Astrocyte of the spinal cord (primary cell): ENCODE measurements around the gene REEP6.
"Not testable (repeated sequence)": the region's sequence is repeated elsewhere in the genome, so short reads cannot be mapped to it uniquely, and the experiment has no call there.

Experiments used
- DNase-seq: peaks from one replicate; pipeline ENCODE4 v3.0.0; 2011; ENCODE audit warnings: low read depth, low spot score
- H3K4me3 ChIP-seq: 2 replicates; pipeline ENCODE4 v1.5.1; 2011; ENCODE audit warnings: low read depth, mild to moderate bottlenecking, low read length, moderate library complexity
- CTCF ChIP-seq: IDR thresholded peaks from 2 replicates; pipeline ENCODE4 v1.5.1; 2012; ENCODE audit warnings: low read depth, mild to moderate bottlenecking, low read length, inconsistent platforms
- in situ Hi-C: cut with HindIII; loops from 2 replicates; pipeline ENCODE4 v1.10.0; 2017; ENCODE audit warnings: low sequenced_read_pairs

The REEP6 gene

GRCh38 chr19:1497578-1498235 is 6.7 kb downstream of the REEP6 start:
- TF ChIP-seq CTCF, result no peak
- DNase-seq, result no peak
- no peak overlapping the region for H3K4me3 ChIP-seq
- in situ Hi-C loops, result no loop called here

GRCh38 chr19:1499231-1499630 is 8.2 kb downstream of the REEP6 start:
- DNase-seq, in situ Hi-C loops, H3K4me3 ChIP-seq: not testable (repeated sequence)

GRCh38 chr19:1501200-1501595 is 10.2 kb downstream of the REEP6 start:
- H3K4me3 ChIP-seq, result no peak overlapping the region
- in situ Hi-C loops, result no loop called here
- TF ChIP-seq CTCF, result no peak
- no peak for DNase-seq

GRCh38 chr19:1502433-1503088 is 11.6 kb downstream of the REEP6 start:
- no peak overlapping the region for H3K4me3 ChIP-seq
- no peak for DNase-seq
- in situ Hi-C loops, result no loop called here
- TF ChIP-seq CTCF, result no peak

GRCh38 chr19:1503089-1503924 is 12.3 kb downstream of the REEP6 start:
- DNase-seq, result no peak
- H3K4me3 ChIP-seq, result no peak overlapping the region
- peak; percentile 73 for TF ChIP-seq CTCF
- in situ Hi-C loops, result no loop called here

- in situ Hi-C loops, result no loop called here
- no peak for DNase-seq
Observed at GRCh38 chr19:1503925-1504773, 13.2 kb downstream of the REEP6 start.

More at GRCh38 chr19:1503925-1504773, 13.2 kb downstream of the REEP6 start:
- TF ChIP-seq CTCF, result no peak
- H3K4me3 ChIP-seq, result no peak overlapping the region
